HG02884 (cell line): ENCODE results near the gene CCL21.

Experiments
- ATAC-seq: cut with Tn5 transposase; IDR thresholded peaks from one replicate; pipeline ENCODE4 v1.9.1; 2021; ENCODE audit warnings: mild to moderate bottlenecking, moderate library complexity; ENCODE audit not compliant: unreplicated experiment

CCL21 gene

GRCh38 chr9:34709196-34709978 is 549 bp downstream of the CCL21 start:
- no peak for ATAC-seq

- ATAC-seq, result no peak
Measured at GRCh38 chr9:34707130-34707529, 2.8 kb downstream of the CCL21 start.

DNA sequence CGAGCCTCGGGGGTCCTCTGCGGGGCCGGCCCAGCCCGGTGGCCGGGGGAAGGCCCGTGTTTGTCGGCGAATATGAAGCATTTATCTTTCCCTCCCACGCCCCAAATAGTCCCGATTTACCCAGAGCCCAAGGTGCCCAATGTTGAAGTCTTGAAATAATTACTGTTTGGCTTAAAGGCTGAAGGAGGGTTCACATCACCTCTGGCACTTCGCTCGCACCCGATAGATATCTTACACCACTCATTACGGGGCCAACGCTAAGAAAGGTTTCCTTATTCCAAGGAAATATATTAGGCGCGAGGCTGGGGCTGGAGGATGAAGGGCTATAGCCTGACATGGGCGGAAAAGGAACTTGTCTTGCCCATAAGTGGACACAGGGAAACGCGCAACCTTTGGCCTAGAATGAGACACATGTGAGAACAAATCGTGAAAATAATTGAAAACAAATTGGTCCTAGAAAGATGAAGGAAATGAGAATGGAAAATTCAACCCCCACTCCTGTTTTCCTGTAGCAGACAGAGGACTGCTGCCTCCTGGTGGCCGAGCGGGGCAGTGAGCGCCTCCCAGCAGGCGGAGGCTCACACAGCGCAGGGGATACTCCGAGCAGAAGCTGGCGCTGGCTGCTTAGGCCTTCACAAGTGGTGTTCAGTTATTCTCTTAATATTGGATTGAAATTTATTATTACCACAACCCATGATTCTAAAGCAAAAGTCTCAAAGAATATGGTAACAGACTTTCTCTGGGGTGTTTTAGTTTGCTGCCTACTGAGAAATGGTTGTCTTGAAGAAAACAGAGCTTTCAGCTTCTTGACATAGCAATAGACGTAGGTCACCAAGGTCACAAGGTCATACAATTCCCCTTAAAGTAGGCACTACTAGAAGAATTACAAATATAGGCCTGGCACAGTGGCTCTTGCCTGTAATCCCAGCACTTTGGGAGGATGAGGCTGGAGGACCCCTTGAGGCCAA is 7.9 kb downstream of the CCL21 start:
- no peak for ATAC-seq

GRCh38 chr9:34701023-34701768 is 8.7 kb downstream of the CCL21 start:
- no peak for ATAC-seq

DNA sequence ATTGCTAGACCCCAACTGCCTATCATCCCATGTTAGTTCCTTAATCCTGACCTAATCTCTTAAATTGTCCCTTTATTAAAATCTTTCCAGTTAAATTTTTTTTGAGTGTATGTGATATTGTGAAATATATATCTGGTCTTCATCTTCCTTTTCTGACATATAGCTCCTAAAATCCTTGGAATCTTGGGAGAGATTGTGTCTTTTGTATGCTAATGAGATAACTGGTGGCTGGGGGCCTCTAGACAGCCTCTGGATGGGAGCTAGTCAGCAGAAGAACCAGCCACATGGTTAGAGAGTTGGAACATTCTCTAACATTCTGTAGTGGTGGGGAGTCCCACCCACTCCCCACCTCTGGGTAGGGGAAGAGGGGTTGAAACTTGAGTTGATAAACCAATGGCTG is 15.1 kb downstream of the CCL21 start:
- ATAC-seq, result no peak

GRCh38 chr9:34693560-34693959 is 16.4 kb downstream of the CCL21 start:
- ATAC-seq, result no peak

DNA sequence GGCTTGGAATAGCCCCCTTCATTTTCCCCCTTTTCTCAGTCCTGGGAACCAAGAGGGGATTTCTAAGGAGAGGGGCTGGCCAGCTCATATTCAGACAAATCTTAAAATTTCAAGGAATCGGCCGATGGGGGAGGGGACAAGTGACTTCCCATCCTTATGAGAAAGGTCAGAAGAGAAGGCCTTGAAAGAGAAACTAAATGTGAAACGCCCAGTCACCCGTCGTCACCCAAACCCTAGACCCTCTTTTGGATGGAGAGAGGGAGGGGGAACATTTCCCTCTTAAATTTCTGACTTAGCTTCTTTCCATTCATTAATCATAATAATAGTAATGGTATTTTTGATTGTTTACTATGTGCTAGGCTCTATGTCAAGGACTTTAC is 18.0 kb downstream of the CCL21 start:
- no peak for ATAC-seq

- no peak for ATAC-seq
Measured at GRCh38 chr9:34690983-34691935, 18.7 kb downstream of the CCL21 start, which contains the start of gene CCL19. CCL19 (minus strand) TSS chr9:34691276; CDS start chr9:34691139, 137 bp downstream.

- no peak for ATAC-seq
Measured at GRCh38 chr9:34689512-34689911, 20.4 kb downstream of the CCL21 start.

- no peak for ATAC-seq
Measured at GRCh38 chr9:34689116-34689470, 20.8 kb downstream of the CCL21 start.

DNA sequence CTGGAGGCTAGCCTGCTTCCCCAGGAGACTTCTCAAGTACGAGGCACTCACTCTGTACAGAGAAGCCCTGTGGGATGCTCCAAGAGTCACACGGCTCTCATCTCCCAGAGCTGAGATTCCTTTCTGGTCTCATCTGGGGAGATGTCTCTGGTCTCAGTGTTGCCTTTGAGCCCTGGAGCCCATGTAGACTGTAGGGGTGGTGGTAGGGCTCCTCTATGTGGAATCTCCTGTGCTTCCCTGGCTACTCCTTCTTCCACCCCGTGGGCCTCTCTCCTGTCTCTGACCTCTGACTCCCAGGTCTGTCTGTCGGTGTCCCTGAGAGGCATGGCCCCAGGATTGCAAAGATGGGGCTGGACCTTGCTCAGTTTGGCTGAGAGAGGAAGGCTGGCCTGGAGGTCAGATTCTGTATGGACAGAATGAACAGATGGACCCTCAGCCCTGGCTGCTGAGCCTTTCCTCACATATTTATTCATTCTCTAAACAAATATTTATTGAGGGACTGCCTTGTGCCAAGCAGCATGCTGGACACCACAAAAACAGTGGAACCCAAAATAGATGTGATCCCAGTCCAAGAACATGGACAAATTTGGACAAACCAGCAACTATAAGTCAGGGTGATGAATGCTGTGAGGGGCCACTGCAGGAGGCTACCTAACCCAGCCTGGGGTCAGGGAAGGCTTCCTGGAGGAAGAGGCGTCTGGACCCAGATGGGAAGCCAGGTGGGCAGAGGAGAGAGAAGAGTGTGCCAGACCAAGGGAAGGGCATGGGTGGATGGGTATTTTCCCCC is 21.4 kb downstream of the CCL21 start:
- no peak for ATAC-seq

- ATAC-seq, result no peak
Measured at GRCh38 chr9:34687276-34688030, 22.5 kb downstream of the CCL21 start.

DNA sequence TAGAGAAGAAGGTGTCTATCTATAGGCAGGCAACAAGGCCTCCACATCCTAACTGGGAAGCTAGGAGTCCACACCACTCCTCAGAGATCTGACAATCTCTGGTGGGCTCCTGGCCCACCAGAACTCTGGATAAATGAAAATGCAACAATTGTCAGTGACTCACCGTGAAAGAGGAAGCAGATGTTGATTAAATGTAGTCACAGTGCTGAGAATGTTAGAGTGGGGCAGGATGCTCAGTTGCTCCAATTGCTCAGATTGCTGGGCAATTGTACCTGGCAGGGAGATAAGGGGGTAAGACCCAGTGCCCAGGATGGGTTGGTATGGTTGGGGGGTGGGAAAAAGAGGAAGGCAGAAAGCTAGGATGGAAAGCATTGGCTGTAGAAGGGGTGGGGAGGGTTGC is 23.2 kb downstream of the CCL21 start:
- ATAC-seq, result no peak

GRCh38 chr9:34686231-34686630 is 23.7 kb downstream of the CCL21 start:
- no peak for ATAC-seq

- ATAC-seq, result no peak
Measured at GRCh38 chr9:34685591-34685990, 24.3 kb downstream of the CCL21 start.

DNA sequence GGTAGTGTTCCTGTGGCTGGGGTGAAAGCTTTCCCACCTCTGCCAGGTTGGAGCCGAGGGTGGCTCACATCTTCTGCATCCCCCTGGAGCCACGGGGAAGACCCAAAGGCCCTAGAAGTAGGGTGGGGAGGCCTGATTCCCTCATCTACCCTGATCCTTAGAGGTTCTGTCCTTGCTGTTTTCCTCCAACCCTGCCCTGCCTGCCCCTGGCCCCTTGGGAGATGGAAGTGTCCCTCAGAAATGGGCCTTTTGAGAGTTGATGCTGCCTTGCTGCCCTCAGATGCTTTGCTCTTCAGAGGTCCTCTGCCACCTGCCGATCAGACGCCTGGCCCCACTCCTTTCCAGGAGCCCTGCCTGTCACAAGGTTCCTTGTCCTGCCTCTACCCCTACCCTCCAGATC is 25.1 kb downstream of the CCL21 start:
- no peak for ATAC-seq

GRCh38 chr9:34684145-34684544 is 25.8 kb downstream of the CCL21 start:
- ATAC-seq, result no peak

- no peak for ATAC-seq
Measured at GRCh38 chr9:34675869-34676268, 34.1 kb downstream of the CCL21 start.
